Stimulated activated CD4-positive, alpha-beta T cell treated with anti-CD3 and anti-CD28 coated beads, Interleukin-1b, Interleukin-23, amount 100 ng/mL, for 1 hour (primary cell): ENCODE data around the gene NIT2.

Experiments
- DNase-seq, 2 donors: peaks; one replicate each; pipeline ENCODE4 v3.0.0-alpha.2; 2020; ENCODE audit warnings: low read depth in 2 of 2

The NIT2 gene

GRCh38 chr3:100396967-100397366 is 62.4 kb downstream of the NIT2 start:
- no peak for DNase-seq

GRCh38 chr3:100399341-100400071 is 64.9 kb downstream of the NIT2 start:
- no peak for DNase-seq

GRCh38 chr3:100400419-100400779 is 65.8 kb downstream of the NIT2 start:
- peak in 1 of 2 donors; percentile 12 for DNase-seq

- peak; percentile 75 to 91 for DNase-seq
Observed at GRCh38 chr3:100400780-100401673, 66.5 kb downstream of the NIT2 start, which contains the start of the genes LNP1 and TOMM70. TSS of gene LNP1 (plus strand) at chr3:100401539. CDS start at chr3:100429730, 28,191 bp downstream. TSS of gene TOMM70 (minus strand) at chr3:100401089. CDS start at chr3:100400949, 140 bp downstream.

- peak in 1 of 2 donors; percentile 12 for DNase-seq
Observed at GRCh38 chr3:100401674-100402041, 67.1 kb downstream of the NIT2 start.

- DNase-seq: no peak
Observed at GRCh38 chr3:100402256-100402655, 67.7 kb downstream of the NIT2 start.

GRCh38 chr3:100402891-100403290 is 68.3 kb downstream of the NIT2 start:
- DNase-seq: no peak

- DNase-seq: no peak
Observed at GRCh38 chr3:100403362-100404249, 69.0 kb downstream of the NIT2 start.

GRCh38 chr3:100404250-100404548 is 69.6 kb downstream of the NIT2 start:
- no peak for DNase-seq

GRCh38 chr3:100407164-100407563 is 72.6 kb downstream of the NIT2 start:
- no peak for DNase-seq

- DNase-seq: no peak
Observed at GRCh38 chr3:100407977-100408532, 73.5 kb downstream of the NIT2 start.
